ENCODE measurements around the gene TST.
"Not testable (repeated sequence)": the region's sequence is repeated elsewhere in the genome, so short reads cannot be mapped to it uniquely, and the experiment has no call there.

TST gene

GRCh38 chr22:37012956-37013355 is 6.3 kb downstream of the TST start:
- DNase-seq = no peak

DNA sequence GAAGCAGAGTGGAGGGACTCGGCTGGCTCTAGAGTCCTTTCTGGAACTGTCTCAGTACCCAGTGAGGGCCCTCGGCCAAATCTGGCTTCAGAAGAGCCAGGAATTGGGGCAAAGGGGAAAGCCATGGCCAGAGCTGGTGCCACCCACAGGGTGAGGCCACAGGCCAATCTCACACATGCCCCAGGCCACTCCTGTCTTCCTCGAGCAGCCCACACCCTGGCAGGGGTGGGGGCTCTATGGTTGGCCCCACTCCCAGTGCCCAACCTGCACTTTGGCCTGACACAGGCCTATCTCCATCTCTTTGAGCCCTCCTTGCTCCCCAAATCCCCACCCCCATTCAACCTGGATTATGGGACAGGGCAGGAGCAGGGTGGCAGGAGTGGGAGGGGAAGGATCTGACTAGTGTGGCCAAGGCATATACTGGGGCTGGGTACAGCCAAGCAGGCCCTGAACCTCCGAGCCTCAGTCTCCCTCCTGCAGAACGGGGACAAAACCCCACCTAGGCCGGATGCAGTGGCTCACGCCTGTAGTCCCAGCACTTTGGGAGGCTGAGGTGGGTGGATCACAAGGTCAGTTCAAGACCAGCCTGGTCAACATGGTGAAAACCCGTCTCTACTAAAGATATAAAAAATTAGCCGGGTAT is 6.9 kb downstream of the TST start:
- no peak for DNase-seq

- DNase-seq = no peak
These were observed 7.8 kb downstream of the TST start for GRCh38 chr22:37011472-37011871.

GRCh38 chr22:37010976-37011375 is 8.3 kb downstream of the TST start:
- DNase-seq = no peak

DNA sequence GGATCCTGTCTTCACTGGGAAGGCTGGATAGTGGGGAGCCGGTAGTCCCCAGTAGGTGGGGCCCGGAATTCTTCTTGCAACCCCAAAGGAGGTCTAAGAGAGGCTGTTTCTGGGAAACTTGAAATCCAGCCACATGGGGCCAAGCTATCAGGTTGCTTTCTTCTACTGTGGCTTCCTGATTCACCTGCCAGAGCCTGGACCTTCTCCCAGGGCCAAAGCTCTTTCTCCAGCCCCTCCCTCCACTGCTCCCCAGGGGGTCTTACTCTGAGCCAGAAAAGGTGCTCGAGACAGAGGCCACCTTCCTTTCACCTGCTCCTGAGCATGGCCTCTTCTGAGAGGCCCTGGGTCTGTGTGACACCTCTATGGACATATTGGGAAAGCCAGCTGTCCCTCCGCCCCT is 9.1 kb downstream of the TST start:
- DNase-seq = no peak

DNA sequence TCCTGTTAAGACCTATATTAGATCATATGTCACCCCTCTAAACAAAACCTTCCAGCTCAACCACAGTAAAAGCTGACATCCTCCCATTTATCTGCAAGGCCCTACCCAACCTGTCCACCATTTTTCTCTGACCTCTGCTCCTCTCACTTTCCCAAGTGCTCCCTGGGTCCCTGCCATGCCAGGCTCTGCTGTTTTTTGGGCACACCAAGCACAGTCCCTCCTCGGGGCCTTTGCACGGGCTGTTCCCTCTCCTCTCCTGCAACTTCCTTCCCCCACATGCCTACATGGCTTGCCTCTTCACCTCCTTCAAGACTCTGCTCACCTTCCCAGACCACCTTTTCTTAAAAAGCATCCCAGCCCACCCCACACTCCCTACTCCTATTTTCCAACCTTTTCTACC is 9.8 kb downstream of the TST start:
- no peak for DNase-seq

DNA sequence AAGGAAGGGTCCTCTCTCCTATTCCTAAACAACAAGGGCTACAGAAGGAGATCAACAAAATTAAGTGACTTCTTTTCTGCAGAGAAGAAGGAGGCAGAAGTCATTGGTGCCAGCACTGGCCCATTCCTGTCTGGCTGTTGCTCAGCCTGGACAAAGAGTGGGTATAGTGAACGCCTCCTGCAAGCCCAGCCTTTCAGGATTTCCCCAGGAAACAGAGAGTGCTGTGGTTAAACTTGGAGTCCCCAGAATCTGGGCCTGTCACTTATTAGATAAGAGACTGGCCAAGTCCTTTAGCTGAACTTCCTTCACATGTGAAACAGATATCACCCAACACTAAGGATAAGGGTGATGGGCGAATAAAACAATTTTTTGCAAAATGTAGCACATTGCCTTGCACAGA is 10.9 kb downstream of the TST start:
- DNase-seq = peak; percentile 29

DNA sequence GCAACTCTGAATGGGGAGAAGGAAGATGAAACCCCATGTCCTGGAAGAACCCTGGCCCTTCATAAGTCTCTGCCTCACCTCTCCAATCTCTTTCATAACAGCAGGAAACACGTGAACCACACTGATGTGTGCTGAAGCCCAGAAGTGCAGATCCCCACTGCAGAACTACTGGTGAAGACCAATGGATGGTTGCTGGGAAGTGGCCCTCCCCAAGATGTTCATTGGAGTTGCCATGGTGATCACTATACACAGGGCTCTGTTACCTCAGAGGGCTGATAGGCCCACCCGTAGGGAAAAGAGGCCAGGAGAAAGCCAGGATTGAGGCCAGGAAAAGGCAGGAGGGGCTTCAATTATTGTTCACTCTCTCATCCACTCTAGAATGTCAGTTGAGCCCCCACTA is 11.6 kb downstream of the TST start:
- DNase-seq = no peak

GRCh38 chr22:37002633-37003032 is 16.6 kb downstream of the TST start:
- DNase-seq = no peak

DNA sequence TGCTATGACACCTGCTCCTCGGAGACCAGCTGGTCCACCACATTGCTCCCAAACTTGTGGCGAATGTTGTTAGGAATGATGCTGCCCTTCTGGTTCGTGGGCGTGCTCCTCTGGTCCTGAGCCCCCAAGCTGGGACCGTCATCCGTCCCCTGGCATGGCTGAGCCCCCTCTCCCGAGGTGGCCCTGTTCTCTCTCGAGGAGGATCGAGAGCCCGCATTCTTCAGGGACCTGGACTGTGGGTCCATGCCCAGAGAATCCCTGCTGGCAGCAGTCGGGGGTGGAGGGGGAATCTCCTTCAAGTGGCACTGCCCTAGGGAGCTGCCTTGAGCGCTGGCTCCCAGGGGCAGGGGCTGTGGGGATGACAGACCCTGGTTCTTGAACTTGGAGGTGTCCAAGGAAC is 17.4 kb downstream of the TST start:
- no peak for DNase-seq

GRCh38 chr22:37000676-37001534 is 18.3 kb downstream of the TST start:
- no peak for DNase-seq

GRCh38 chr22:36999463-36999862 is 19.8 kb downstream of the TST start:
- DNase-seq = no peak

- DNase-seq = no peak
These were observed 20.5 kb downstream of the TST start for GRCh38 chr22:36998620-36999351.

DNA sequence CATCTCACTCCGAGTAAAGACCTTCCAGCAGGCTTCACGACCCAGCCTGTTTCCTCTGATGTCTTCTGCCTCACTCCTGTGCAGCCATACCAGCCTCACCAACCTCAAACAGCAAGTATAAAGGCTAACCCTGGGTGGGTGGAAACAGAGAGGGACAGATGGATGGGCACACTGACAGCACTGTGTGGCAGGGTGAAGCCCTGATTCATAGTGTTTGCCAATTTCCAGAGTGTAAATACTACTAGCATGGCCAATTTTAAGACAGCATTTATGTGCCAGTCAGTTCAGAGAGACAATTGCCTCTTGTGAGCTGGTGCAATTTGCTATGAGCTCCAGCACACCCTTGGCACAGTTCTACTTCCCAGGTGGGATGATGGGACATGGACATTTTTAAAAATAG is 21.5 kb downstream of the TST start:
- DNase-seq = no peak

DNA sequence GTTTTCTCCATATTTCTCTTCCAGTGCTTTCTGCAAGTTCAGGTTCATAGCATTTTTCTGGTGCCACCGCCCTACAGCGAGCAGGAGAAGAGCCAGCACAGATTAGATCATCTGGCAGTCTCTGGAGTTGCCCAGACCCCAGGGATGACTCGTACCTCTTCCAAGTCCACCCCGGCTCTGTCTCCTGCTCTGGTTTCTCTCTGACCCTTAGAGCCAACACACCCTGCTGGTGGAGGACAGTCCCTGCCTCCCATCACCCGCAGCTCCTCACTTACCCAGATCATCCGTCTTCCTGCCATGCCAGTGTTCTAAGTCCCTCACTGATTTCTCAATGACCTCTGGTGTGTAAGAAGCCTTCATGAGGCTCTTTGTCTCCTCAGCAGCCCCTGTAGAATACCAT is 28.0 kb downstream of the TST start:
- no peak for DNase-seq

- DNase-seq = no peak
These were observed 28.8 kb downstream of the TST start for GRCh38 chr22:36990457-36990856.

DNA sequence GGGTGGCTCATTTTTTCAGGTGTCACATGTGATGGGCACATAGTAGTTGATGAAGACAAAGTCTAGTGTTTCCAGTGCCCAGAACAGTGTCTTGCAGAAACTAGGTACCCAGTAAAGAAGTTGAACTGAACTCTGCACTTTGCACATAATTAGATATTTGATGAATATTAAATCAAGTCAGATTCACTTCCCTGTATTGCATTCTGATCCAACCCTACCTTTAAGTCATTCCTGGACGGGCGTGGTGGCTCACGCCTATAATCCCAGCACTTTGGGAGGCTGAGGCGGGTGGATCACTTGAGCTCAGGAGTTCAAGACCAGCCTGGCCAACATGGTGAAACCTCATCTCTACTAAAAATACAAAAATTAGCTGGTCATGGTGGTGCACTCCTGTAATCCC is 30.2 kb downstream of the TST start:
- DNase-seq = not testable (repeated sequence)

- no peak for DNase-seq
These were observed 31.0 kb downstream of the TST start for GRCh38 chr22:36988075-36988832.

DNA sequence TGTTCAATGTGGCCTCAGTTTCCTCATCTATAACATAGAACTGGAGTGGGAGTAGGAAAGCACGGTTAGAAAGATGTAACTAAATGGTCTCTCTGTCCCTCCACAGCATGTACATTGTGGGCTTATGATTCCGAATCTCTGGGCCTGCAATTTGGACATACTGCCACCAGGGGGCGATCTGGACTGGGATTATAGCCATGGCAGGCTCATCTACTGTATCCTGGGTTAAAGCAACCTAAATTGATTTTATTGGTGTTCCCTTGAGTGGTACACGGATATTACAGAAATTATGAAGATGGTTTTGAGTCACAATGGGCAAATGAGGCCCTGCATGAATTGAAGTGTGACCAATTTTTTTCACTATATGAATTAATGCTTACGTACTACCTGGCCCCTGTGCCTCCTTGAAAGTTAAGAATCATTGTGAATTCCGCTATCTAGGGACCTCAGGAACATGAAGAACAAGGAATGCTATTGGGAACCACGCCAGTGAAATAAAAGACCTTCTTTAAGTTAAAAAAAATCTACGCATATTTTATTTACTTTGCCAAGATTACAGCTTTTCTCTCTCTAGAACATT is 32.9 kb downstream of the TST start:
- peak; percentile 59 for DNase-seq

DNA sequence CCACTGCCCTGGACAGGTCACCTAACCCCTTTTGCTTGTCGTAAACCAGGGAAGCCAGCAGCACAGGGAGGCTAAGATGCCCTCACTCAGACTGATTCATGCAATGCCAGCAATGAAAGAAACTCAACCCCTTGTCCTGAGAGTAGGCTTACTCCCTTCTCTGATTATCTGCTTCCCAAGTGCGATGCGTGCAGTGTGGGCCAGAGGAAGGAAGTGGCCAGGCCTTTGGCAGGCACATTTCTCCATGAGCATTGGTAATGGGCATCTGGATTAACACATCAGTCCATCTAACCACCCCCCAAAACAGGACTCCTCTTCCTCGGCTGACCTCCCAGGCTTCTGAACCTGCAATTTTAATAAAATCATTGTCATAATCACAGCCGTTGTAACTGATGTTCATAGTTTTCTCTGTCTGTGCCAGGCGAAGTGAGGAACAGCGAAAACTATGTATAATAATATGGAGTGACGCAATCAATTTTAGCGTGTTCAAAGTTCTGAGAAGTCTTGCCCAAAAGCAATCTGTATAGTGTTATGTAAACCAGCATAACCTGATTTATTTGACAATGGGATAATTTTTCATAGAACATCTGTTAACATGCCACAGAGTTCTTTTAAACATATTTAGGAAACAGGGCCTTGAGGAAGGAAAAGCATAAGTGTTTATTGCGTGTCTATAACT is 33.9 kb downstream of the TST start:
- no peak for DNase-seq

DNA sequence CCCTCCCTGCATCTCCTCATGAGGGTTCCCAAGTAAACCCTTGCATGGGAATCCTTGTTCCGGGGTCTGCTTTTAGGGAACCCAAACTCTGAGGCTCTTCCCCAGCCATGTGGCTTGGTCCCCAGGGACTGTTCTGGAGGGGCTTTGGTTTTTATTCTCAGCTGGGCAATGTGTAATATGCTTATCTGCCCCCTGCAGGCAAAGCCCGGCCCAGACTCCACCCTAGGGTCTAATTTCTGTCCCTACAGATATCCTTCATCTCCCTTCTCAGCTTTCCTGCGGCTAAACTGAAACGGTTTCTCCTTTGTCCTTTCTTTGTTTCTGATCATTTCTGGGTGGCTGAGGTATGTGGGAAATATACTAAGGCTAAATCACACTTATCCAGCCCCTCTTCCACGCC is 37.1 kb downstream of the TST start:
- DNase-seq = no peak

DNA sequence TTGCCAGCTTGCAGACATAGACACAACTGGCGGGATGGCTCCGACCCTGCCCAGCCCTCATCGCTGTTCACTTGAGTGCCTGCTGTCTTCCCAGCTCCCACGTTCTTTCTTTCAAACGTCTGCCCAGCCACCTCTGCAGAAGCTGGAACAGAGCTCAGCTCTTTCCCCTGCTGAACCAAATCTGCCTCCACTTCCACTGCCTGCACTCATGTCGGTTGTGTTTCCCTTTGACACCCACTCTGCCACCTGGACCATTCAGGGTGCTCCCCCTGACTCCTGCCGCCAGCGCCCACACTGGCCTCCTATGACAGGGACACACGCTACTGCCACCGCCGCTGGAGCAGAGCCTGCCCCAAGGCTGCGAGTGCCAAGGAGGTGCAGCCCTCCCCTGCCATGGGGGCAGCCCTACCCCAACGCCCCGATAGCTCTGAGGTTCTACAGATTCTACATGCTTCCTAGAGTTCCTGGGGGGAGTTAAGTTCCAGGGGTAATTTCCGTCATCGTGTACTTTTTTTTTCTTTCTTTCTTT is 37.9 kb downstream of the TST start:
- DNase-seq = no peak

All from suppressor macrophage treated with lipopolysaccharide for 4 hours (primary cell).